Smooth muscle cell (in vitro differentiated cells): ENCODE data around the gene PNPLA1. TPM values are rescaled to one million over a fixed set of nuclear protein-coding genes. Genes with fewer than 3 reads are reported as not detected.

Experiments used
- DNase-seq: peaks from one replicate; lab custom pipeline; 2025; ENCODE audit not compliant: unreplicated experiment; lab: John Stamatoyannopoulos, UW
- H2AFZ ChIP-seq: fragments of 200-600 bp; sonication (generic); 2 replicates; pipeline ENCODE4 v1.6.0; 2016; ENCODE audit warnings: antibody characterized with exemption, low read depth, mild to moderate bottlenecking
- H3F3A ChIP-seq: fragments of 200-600 bp; sonication (generic); 2 replicates; pipeline ENCODE4 v1.6.0; 2017; ENCODE audit warnings: antibody characterized with exemption, low read depth
- H3K27ac ChIP-seq: fragments of 200-600 bp; sonication (generic); 2 replicates; pipeline ENCODE4 v1.5.1; 2016; ENCODE audit warnings: low read depth, mild to moderate bottlenecking
- H3K27me3 ChIP-seq: fragments of 200-600 bp; sonication (generic); 2 replicates; pipeline ENCODE4 v1.6.1; 2016; ENCODE audit warnings: low read depth, mild to moderate bottlenecking
- H3K36me3 ChIP-seq: fragments of 200-600 bp; sonication (generic); 2 replicates; pipeline ENCODE4 v1.5.1; 2016; ENCODE audit warnings: low read depth
- H3K4me1 ChIP-seq: fragments of 200-600 bp; sonication (generic); 2 replicates; pipeline ENCODE4 v1.5.1; 2016; ENCODE audit warnings: low read depth
- H3K4me2 ChIP-seq: fragments of 200-600 bp; sonication (generic); 2 replicates; pipeline ENCODE4 v1.6.0; 2016; ENCODE audit warnings: mild to moderate bottlenecking
- H3K4me3 ChIP-seq: fragments of 200-600 bp; sonication (generic); 2 replicates; pipeline ENCODE4 v1.5.1; 2016; ENCODE audit warnings: mild to moderate bottlenecking
- H3K79me2 ChIP-seq: fragments of 200-600 bp; sonication (generic); 2 replicates; pipeline ENCODE4 v1.6.0; 2016; ENCODE audit warnings: low read depth, mild to moderate bottlenecking
- H3K9ac ChIP-seq: fragments of 200-600 bp; sonication (generic); 2 replicates; pipeline ENCODE4 v1.6.0; 2016; ENCODE audit warnings: low read depth
- H3K9me3 ChIP-seq: fragments of 200-600 bp; sonication (generic); replicated peaks from 2 replicates; pipeline ENCODE4 v1.5.1; 2016; ENCODE audit warnings: low read depth
- H4K20me1 ChIP-seq: fragments of 200-600 bp; sonication (generic); 2 replicates; pipeline ENCODE4 v1.6.0; 2016; ENCODE audit warnings: low read depth
- CTCF ChIP-seq: fragments of 200-600 bp; sonication (generic); IDR thresholded peaks from 2 replicates; pipeline ENCODE4 v1.5.1; 2017; ENCODE audit warnings: borderline replicate concordance, mild to moderate bottlenecking, antibody characterized with exemption; ENCODE audit not compliant: insufficient read depth, poor library complexity, severe bottlenecking
- WGBS: methylation state at CpG from one replicate; pipeline ENCODE4 v1.1.7; 2016; ENCODE audit warnings: low lambda C conversion rate; 5-methylcytosine and 5-hydroxymethylcytosine counted together
- polyA plus RNA-seq: library from polyadenylated mRNA; unstranded; fragments of >200 nt; fragmentation: Nextera tagmentation; extraction: Ambion mirVana; gene quantifications from 2 replicates; pipeline ENCODE4 v1.2.1, GENCODE V29; 2016
- total RNA-seq: library from RNA; depleted of rRNA; stranded (reverse); fragments of >200 nt; gene quantifications from 2 replicates; pipeline ENCODE4 v1.2.3, GENCODE V29; 2014

The PNPLA1 gene
- total and polyA plus RNA-seq, 2 experiments from 2014 or later = not detected

DNA sequence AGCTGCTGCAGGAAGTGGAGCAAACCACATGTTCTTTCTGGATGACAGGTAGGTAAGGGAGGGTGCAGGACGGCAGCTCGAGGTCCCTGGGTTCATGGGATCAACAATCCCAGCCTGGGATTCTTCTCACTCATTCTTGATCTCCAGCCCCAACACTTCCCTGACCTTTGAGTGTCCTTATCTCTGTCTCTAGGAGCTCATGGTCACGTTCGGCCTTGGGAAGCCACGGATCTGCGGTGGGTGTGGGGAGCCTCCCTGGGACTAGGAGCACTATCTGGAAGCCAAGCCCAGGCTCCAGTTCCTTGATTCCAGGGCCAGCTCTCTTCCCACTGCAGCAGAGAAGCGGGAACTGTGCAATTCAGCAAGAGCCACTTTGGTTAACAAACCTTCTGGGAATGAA lies 39.3 kb downstream of the PNPLA1 start:
- WGBS = 74% methylated on average over 7 of the region's 7 CpGs
- no peak overlapping the region for H3K9ac ChIP-seq
- H3F3A ChIP-seq = no peaks in the 10 kb centered on the region
- H3K4me1 ChIP-seq = peaks cover 11% of the 10 kb centered on the region
- H4K20me1 ChIP-seq = no peaks in the 10 kb centered on the region
- no peak overlapping the region for H2AFZ ChIP-seq
- no peaks in the 10 kb centered on the region for H3K9me3 ChIP-seq
- DNase-seq = no peak
- H3K4me2 ChIP-seq = no peak overlapping the region
- no peak overlapping the region for H3K27ac ChIP-seq
- H3K79me2 ChIP-seq = no peaks in the 10 kb centered on the region
- no peak for TF ChIP-seq CTCF
- no peaks in the 10 kb centered on the region for H3K27me3 ChIP-seq
- H3K36me3 ChIP-seq = no peaks in the 10 kb centered on the region
- no peak overlapping the region for H3K4me3 ChIP-seq

DNA sequence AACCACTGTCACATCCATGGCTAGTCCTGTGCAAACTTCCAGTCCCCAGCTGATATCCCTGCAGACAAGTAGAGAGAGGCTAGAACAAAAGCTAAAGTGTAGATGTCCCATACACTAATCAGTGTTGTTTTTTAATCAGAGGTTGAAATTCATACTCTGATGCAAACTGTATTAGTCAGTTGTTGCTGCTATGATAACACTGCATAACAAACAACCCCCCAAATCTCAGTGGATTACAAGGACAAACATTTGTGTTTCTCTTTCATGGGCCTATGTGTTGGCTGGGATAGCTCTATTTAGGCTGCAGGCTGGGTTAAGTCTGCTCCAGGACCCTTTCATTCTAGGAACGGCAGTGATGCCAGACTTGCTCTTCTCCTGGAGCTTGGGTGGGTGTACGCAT lies 40.0 kb downstream of the PNPLA1 start:
- Histone ChIP-seq H3K27ac (no peak overlapping the region), H3K4me3 (no peak overlapping the region), H3K27me3 (no peaks in the 10 kb centered on the region), H3K79me2 (no peaks in the 10 kb centered on the region), H3K9me3 (no peaks in the 10 kb centered on the region), H3K4me1 (peaks cover 14% of the 10 kb centered on the region), H3F3A (no peaks in the 10 kb centered on the region), H3K9ac (no peak overlapping the region), H4K20me1 (no peaks in the 10 kb centered on the region), H2AFZ (no peak overlapping the region), H3K36me3 (no peaks in the 10 kb centered on the region), H3K4me2 (no peak overlapping the region)
- no peak for DNase-seq
- no peak for TF ChIP-seq CTCF
- 89% methylated on average over 2 of the region's 2 CpGs for WGBS

GRCh38 chr6:36312854-36313648 lies 43.2 kb downstream of the PNPLA1 start:
- TF ChIP-seq CTCF = no peak
- no peak overlapping the region for H3K4me2 ChIP-seq
- no peak overlapping the region for H3K4me3 ChIP-seq
- H3F3A ChIP-seq = no peaks in the 10 kb centered on the region
- H3K27ac ChIP-seq = no peak overlapping the region
- H2AFZ ChIP-seq = no peak overlapping the region
- no peaks in the 10 kb centered on the region for H3K9me3 ChIP-seq
- H3K36me3 ChIP-seq = no peaks in the 10 kb centered on the region
- no peaks in the 10 kb centered on the region for H4K20me1 ChIP-seq
- H3K9ac ChIP-seq = no peak overlapping the region
- no peaks in the 10 kb centered on the region for H3K79me2 ChIP-seq
- peaks cover 10% of the 10 kb centered on the region for H3K4me1 ChIP-seq
- DNase-seq = no peak
- H3K27me3 ChIP-seq = no peaks in the 10 kb centered on the region
- 86% methylated on average over 8 of the region's 8 CpGs for WGBS

GRCh38 chr6:36313649-36313936 lies 43.7 kb downstream of the PNPLA1 start:
- H3K4me3 ChIP-seq = no peak overlapping the region
- H3K36me3 ChIP-seq = no peaks in the 10 kb centered on the region
- DNase-seq = no peak
- H3K4me1 ChIP-seq = peaks cover 10% of the 10 kb centered on the region
- no peaks in the 10 kb centered on the region for H3F3A ChIP-seq
- no peak overlapping the region for H3K4me2 ChIP-seq
- H3K9me3 ChIP-seq = no peaks in the 10 kb centered on the region
- no peak overlapping the region for H3K27ac ChIP-seq
- 81% methylated on average over 4 of the region's 4 CpGs for WGBS
- H3K9ac ChIP-seq = no peak overlapping the region
- H3K79me2 ChIP-seq = no peaks in the 10 kb centered on the region
- H4K20me1 ChIP-seq = no peaks in the 10 kb centered on the region
- no peak for TF ChIP-seq CTCF
- H2AFZ ChIP-seq = no peak overlapping the region
- no peaks in the 10 kb centered on the region for H3K27me3 ChIP-seq
